Heart left ventricle (tissue), 13 donors: Measurements from ENCODE around the gene FABP2.

ENCODE experiments used
- POLR2A ChIP-seq, 2 donors: fragments of 450-650 bp; IDR thresholded peaks; one replicate each; pipeline ENCODE4 v1.6.1; 2017; ENCODE audit warnings: antibody characterized with exemption in 2 of 2, mild to moderate bottlenecking in 2 of 2, moderate library complexity in 2 of 2
- TF ChIP-seq, protein P1 (sequence below), 12 donors: fragments of 200-600 bp; sonication (generic) in 4 of 12; IDR thresholded peaks; one replicate each; pipeline versions ENCODE4 v1.5.0 to v1.8.0; 2018 to 2022; ENCODE audit warnings: antibody characterized with exemption in 12 of 12, mild to moderate bottlenecking in 5 of 12
- donor health status: ischemic (EF 13 %, LVEDD 7.1; RV severe dilation, severe dysfunction).
- donor health status: DM: no; HTN: yes; CAD: no.
- donor health status: DM: no; HTN: no; CAD: no.
- donor health status: ischemic (EF 25% LVEDD 6.9; RV normal size, moderate dysfunction).
- donor health status: ischemic (EF 25% LVEDD 5.7; RV mildly dilated, moderate dysfunction).
- donor health status: ischemic (EF 35%, LVEDD 5.7; RV mildly dilated, moderate dysfunction).
- donor health status: nonischemic (EF 11% LVEDD 7.7; RV severe dilation, severe dysfunction).
- donor health status: DM: yes; HTN: yes; CAD: no.
- donor health status: PGD.
- donor health status: ischemic (EF 29% LVEDD 5.4; RV normal size, mild dysfunction).
- donor health status: nonischemic (EF 23%, LVEDD 6.1; RV moderate dilation, normal function).

GRCh38 chr4:119271361-119272085 lies 50.4 kb downstream of the FABP2 start:
- TF ChIP-seq, protein P1, sequence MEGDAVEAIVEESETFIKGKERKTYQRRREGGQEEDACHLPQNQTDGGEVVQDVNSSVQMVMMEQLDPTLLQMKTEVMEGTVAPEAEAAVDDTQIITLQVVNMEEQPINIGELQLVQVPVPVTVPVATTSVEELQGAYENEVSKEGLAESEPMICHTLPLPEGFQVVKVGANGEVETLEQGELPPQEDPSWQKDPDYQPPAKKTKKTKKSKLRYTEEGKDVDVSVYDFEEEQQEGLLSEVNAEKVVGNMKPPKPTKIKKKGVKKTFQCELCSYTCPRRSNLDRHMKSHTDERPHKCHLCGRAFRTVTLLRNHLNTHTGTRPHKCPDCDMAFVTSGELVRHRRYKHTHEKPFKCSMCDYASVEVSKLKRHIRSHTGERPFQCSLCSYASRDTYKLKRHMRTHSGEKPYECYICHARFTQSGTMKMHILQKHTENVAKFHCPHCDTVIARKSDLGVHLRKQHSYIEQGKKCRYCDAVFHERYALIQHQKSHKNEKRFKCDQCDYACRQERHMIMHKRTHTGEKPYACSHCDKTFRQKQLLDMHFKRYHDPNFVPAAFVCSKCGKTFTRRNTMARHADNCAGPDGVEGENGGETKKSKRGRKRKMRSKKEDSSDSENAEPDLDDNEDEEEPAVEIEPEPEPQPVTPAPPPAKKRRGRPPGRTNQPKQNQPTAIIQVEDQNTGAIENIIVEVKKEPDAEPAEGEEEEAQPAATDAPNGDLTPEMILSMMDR (IDR thresholded peaks at IDR 0.05): no peak
- no peak for TF ChIP-seq POLR2A (IDR thresholded peaks at IDR 0.05)
